ENCODE measurements around the gene SPAG8.

Gene SPAG8

DNA sequence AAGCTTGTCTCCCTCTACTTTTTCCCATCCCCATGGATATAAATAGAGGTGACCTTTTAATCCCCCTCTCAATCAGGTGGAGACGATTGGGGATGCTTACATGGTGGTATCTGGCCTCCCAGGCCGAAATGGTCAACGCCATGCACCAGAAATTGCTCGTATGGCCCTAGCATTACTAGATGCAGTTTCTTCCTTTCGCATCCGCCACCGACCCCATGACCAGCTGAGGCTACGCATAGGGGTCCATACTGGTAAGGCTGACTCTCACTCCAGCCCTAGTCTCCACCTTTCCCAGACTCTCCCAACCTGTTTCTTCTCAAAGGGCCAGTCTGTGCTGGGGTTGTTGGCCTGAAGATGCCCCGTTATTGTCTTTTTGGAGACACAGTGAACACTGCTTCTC lies 3.6 kb downstream of the SPAG8 start:
- no peak for DNase-seq (ENCODE audit: low read depth in 2 of 2)

DNA sequence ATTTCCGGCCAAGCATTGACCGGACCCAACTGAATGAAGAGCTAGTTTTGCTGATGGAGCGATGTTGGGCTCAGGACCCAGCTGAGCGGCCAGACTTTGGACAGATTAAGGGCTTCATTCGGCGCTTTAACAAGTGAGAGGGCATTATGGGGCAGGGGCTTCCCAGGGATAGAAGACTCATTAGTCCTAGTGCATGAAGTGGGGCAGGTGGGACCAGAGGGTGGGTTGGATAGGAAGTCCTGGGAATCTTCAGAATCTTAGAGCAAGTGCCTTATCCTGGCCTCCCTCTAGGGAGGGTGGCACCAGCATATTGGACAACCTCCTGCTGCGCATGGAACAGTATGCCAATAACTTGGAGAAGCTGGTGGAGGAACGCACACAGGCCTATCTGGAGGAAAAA lies 6.0 kb downstream of the SPAG8 start:
- DNase-seq (ENCODE audit: low read depth in 2 of 2), result no peak

DNA sequence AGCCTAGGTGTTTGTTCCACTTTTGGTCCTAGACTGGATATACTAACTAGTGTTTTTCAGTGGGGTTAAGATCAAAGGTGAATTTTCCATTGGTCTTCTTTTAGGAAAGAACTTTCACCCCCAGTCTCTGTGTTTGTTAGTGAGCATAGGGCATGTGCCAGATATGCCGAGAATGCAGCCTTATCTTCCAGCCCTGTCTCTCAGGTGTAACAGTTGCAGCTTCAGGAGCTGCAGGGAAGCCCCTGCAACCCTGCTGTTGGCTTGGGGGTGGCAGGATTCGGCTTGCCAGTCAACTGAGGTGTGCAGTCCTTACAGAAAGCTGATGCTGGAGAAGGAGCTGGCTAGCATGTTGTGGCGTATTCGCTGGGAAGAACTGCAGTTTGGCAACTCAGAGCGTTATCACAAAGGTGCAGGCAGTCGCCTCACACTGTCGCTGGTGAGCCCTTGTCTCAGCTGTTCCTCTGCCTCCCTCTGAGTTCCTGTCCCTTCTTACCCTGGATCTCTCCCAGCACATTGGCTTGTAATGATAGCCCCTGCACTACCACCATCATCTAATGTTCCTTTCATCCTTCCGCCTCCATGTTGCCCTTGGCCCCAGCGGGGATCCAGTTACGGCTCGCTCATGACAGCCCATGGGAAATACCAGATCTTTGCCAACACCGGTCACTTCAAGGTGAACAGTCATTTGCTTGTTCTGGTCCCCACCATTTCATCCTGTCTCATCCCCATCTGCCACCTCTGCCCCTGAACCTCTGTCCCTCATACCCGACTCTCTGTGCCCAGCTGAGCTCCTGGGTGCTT lies 10.5 kb downstream of the SPAG8 start:
- DNase-seq (ENCODE audit: low read depth in 2 of 2), result no peak

DNA sequence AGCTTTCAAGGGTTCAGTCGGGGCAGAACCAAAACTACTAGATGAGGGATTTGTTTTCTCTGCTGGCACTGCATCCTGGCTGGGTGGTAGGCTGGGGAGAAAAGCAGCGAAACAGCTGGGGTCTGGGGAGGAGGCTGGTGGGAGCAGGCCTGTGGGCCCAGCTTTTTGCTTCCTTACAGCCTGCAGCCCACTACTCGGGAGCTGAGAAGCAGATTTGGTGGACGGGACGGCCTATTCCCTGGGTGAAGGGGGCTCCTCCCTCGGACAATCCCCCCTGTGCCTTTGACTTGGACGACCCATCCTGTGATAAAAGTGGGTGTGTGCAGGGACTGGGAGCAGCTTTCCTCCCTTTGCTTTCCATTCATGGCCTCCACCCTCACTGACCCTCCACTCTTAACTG lies 11.5 kb downstream of the SPAG8 start:
- DNase-seq (ENCODE audit: low read depth in 2 of 2), result no peak

DNA sequence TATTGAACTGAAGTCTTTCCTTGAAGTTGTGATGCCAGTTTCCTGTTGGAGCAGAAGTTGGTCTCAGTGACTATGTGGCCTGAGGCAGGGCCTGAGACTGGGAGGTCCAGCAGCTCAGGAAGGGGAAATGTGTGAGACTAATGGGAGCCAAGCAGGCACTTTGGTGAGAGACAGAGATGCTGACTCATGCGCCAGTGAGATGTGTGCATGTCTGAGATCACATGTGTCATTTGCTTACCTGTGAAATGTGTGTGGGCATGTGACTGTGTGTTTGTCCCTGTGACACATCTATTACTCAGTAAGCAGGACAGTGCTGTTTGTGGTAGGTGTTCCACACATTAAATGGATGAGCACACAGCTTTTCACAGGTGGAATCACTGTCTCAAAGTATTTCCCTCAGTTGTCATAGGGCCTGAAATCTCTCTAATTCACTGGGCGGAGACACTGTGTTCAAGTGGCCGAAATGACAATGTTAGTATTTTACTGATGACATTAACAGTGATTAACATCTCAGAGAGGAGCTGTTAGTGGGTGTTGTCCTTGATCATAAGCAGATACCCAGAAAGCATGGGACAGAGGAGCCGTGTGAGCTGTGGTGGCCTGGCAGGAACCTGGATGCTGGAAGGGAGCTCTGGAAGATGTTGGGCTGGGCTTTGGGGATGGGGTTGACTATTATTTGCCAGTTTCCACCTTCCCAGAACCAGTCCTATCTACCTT lies 13.2 kb downstream of the SPAG8 start:
- DNase-seq (ENCODE audit: low read depth in 2 of 2), result peak; percentile 38 to 44

DNA sequence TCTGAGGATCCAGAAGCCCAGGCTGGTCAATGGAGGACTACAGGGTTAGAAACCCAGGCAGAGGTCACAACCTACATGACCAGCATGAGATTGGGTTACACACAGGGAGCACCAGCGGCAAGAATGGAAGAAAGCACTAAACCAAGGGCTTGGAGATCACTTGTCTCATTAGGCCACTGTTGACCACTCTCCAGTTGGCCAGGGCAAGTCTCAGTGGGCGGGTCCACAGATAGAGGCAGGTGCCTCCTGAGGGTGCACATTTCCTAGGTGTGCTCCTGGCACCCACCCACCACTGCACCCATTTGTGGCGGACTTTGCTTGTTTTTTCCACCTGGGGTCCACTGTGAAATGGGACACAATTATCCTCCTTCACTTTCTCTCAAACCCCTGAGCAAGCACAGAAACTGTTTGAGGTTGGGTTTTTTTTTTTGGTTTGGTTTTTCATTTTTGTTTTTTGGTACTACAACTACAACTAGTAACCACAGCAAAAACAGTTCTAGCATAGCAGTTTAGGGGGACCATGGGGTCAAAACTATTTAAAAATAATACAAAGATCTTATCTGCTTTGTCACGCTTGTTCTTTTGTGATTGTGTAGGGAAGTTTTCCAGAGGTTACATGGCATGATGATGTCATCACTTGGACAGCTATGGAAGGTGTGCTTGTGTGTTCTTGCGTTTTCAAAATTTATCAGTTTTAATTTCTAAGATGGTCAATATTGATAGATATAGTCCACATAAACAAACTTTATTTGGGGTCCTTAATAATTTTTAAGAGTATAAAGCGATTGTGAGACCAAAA lies 14.6 kb downstream of the SPAG8 start:
- no peak for DNase-seq (ENCODE audit: low read depth in 2 of 2)

DNA sequence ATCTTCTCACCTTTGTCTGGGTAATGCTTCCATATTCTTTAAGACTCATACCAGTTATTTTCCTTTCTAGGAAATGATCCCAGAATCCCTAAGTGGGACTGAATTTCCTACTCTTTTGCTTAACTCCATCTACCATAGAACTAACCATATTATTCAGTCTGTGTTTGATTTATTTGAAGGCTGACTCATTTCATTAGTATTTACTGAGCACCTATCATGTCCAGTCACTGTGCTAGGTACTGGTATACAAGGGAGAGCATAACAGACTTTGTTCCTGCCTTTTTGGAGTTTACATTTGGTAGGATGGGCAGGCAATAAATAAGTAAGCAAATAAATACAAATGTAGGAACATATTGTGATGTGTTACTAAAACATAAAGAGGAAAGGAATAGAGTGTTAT lies 16.4 kb downstream of the SPAG8 start:
- no peak for DNase-seq (ENCODE audit: low read depth in 2 of 2)

DNA sequence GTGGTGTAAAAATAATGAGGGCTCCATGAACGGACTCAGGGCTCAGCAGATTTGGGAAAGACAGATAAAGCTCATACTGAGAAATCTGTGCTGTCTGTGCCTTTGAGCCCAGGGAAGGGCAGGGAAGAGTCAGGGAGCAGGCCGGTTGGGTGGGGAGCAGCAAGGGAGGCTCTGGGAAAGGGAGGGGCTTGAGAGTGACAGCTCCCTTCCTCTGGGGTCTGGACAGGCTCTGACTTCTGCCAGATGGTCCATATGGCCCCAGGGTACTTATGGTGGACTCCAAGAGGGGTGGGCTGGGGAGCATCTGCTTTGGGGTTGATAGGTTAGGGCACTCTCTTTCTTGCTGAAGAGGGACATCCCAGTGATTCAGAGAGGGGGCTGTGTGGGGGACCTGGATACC lies 18.6 kb downstream of the SPAG8 start:
- no peak for DNase-seq (ENCODE audit: low read depth in 2 of 2)

DNA sequence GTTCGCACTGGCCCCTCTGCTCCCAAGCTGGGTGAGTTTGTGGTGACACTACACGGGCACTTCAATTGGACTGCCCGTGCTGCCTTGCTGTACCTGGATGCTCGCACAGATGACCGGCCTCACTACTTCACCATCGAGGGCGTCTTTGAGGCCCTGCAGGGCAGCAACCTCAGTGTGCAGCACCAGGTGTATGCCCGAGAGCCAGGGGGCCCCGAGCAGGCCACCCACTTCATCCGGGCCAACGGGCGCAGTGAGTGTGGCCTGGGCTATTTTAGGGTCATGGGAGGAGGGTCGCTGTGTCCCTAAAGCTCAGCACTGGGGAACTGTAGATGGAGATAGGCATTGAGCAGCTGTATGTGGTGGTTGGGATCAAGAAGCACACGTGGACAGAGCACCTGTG lies 19.2 kb downstream of the SPAG8 start:
- DNase-seq (ENCODE audit: low read depth in 2 of 2), result no peak

DNA sequence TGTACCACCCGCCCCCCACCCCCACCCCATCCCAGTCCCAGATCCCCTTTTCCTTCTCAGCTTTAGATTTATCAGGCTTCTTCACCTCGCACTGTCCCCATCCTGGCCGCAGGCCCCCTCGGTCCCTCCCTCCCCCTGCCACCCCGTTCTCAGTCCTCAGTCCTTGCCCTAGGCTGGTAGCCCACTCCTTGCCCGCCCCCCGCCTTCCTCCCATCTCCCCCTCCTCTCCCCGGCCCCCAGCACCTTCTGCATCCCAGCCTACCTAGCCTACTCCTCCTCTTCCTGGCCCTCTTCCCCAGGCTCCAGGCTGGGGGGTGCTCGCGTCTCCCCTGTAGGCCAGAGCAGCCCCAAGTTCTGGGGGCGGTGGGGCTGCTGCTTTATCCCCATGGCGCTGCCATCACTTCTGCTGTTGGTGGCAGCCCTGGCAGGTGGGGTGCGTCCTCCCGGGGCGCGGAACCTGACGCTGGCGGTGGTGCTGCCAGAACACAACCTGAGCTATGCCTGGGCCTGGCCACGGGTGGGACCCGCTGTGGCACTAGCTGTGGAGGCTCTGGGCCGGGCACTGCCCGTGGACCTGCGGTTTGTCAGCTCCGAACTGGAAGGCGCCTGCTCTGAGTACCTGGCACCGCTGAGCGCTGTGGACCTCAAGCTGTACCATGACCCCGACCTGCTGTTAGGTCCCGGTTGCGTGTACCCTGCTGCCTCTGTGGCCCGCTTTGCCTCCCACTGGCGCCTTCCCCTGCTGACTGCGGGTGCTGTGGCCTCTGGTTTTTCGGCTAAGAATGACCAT lies 19.8 kb downstream of the SPAG8 start:
- no peak for DNase-seq (ENCODE audit: low read depth in 2 of 2)

DNA sequence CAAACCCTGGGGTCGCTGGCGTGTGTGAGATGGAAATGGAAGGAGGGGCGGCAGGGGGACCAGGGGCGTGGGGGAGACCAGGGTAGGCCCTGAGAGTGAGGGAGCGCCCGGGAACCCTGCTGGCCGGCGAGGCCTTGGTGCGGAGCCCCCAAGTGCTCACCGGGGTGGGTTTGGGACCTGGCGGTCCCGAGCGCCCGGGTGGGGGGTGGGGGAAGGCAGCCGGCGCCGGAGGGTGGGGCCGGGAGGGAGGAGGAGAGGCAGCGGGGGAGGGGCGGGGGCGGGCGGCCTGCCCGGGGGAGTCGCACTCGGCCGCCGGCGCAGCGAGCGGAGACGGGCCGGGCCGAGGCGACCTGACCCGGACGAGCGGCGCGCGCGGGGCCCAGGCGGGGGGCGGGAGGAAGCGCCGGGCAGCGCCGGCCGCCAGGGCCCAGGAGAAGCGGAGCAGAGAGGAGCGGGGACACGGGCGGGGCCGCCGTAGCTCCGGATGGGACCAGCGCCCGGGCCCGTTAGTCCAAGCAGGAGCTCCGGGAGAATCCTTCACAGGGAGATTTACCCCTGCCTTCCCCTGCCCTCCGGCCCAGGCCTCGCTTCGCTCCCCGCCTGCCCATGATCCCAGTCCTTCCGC lies 20.7 kb downstream of the SPAG8 start, which contains the start of gene NPR2:
Gene NPR2, plus strand, starts transcription at position 295 of the 625 bp plus-strand sequence. CDS start 818 bp downstream, outside the sequence.
- no peak for DNase-seq (ENCODE audit: low read depth in 2 of 2)

DNA sequence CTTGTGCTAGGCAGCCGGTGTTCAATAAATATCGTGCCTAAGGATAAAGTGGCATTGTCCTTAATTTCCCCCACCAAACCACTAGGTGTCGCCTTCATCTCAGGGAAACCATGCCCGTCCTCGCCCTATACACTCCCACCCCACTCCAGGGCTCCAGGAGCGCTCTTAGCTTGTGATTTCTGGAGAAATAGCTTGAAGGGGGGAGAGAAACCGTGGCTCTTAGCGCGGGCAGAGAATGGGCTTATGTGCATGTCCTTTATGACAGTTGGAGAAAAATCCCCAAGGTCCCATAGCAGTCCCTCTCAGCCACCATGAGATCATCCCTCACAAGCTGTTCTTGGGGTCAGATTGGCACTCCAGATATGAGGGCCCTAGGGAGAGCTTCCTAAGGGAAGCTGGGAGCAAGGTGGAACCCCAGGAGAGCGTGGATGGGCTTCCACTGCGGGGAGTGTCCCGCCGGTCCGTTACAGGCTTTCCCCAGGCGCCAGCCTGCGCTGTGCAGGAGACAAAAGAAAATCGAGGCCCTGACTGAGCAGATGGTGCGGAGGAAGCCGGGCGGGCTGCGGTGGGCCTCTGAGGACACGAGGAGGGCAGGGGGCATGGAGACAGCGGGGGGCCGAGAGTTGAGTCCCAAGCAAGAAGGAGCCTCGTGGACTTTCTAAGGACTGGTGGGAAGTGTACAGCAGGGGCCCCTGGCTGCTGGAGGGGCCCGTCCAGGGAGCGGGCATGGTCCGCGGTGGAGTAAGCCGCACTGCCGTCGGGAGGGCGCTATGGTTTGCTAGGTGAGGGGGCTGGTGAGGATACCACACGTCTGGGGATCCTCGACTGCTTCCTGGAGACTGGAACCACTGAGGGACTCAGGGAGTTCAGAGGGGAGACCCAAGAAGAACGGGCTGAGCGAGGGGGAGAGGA lies 21.4 kb downstream of the SPAG8 start:
- peak; percentile 27 to 33 for DNase-seq (ENCODE audit: low read depth in 2 of 2)

DNA sequence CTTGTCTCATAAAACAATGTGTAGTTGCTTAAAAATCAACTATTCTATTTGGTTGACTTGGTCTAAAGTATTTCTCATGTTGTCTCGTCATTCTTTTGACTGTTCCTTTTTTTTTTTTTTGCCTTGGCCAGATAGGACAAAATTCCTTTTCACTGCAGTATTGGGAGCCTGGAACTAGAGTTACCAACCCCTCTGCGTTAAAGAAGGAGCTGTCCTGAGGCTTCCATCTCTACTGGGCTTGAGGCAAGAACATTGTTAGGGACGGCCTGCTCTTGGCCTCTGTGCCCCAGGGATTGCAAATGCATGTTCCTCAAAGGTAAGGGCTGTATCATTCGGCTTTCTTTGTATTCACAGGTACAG lies 22.1 kb downstream of the SPAG8 start:
- DNase-seq (ENCODE audit: low read depth in 2 of 2), result no peak

DNA sequence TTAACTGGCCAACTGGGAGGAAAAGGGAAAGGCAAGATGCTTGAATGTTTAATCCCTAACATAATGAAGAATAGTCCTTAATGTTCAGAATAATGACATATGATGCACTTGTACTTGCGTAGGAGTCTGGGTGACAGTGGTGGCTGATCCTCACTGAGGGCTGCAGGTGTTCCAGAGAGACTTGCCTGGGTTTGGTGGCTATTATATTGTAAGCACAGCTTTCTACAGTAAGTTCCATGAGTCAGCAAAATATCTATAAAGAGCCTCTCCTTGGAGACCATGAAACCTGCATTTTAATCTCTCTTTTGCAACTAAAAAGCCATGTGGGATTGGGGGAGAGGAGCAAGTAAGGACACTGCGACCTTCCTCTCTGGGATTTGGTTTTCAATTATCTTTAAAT lies 22.5 kb downstream of the SPAG8 start:
- DNase-seq (ENCODE audit: low read depth in 2 of 2), result no peak

DNA sequence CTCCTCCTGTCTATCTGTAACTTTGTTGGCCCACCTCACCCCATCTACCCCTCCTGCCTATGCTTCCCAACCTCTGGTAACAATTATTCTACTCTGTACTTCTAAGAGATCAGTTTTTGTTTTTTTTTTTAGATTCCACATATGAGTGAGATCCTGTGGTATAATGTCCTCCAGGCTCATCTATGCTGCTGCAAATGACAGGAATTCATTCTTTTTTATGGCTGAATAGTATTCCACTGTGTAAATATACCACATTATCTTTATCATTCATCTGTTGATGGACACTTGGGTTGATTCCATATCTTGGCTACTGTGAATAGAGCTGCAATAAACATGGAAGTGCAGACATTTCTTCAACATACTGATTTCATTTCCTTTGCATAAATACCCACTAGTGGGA lies 28.6 kb downstream of the SPAG8 start:
- DNase-seq (ENCODE audit: low read depth in 2 of 2), result no peak

DNA sequence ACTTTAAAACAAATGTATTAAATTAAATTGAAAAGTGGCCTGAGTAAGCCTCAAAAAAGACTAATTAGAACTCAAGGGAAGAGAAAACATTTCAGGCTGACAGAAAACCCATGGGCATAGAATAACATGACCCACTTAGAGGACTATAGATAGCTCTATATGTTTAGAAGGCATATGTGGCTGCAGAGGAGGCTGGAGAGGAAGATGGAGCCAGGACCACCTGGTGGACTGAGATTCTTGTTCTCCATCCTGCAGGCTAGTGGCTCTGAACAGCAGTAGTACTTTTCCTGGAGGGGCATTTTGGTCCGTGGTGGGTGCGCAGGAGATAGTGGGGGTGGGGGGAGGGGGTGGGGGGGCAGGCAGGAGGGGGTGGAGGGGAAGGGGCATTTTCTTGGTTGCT lies 31.0 kb downstream of the SPAG8 start:
- DNase-seq (ENCODE audit: low read depth in 2 of 2), result no peak

DNA sequence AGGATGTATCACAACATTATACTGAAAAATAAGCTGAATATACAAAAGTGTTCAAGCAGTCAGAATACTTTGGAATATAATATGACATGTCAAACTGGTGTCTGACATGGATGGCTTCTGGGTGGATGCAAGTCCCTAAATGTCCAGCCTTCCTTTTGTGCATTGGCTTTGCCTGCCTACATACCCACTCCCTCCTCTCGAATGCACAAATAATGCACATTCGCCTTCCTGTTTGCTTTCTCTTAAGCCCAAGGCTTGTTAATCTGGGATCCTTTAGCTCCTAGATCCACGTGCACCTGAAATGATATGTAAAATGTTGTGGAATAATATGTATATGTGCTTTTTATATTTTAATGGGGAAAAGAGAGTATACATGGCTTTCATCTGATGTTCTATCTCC lies 33.6 kb downstream of the SPAG8 start:
- no peak for DNase-seq (ENCODE audit: low read depth in 2 of 2)

DNA sequence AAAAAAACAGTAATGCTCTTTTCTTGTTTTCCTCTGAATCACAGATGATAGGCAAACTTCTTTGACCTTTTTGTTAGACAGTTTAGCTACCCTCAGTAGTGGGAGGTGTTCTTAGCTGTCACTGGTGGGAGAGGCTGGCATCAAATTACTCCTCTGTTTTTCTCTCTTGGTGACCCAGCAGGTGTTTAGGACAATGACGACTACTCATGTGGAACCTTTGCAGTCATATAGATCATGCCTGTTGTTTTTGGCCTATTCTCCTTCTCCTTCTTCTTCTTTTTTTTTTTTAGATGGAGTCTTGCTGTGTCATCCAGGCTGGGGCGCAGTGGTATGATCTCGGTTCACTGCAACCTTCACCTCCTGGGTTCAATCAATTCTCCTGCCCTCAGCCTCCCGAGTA lies 36.0 kb downstream of the SPAG8 start:
- no peak for DNase-seq (ENCODE audit: low read depth in 2 of 2)

DNA sequence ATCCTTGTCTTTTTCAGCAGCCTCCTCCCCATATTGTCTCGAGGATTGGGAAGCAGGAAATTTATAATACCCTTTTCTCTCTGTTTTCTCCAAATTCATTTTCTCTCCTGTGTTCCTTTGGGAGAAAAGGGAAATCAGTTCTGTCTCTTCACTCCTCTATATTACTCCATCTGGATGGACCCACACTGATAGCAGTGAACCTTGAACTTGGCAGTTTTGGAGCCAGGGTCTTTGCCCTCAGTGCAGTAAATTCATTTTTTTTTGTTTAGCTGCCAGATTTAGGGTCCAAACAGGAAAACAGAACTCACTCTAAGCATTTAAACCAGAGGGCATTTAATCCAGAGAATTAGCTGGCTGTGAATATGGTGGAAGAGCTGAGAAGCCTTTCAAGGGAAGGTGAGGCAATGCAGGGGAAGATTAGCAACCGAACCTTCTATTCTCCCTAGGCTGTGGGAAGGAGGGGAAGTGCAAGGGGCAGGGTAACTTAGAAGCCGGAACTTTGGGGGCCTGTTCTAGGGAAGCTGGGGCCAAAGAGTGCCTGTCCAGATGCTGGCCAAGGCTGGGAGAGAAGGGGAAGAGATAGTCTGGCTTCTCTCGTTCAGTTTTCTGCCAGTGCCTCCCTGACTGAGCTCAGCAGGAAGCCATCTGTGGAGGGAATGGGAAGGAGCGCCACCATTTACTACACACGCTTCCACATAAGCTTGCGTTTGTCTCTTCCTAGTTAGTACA lies 37.0 kb downstream of the SPAG8 start:
- no peak for DNase-seq (ENCODE audit: low read depth in 2 of 2)

DNA sequence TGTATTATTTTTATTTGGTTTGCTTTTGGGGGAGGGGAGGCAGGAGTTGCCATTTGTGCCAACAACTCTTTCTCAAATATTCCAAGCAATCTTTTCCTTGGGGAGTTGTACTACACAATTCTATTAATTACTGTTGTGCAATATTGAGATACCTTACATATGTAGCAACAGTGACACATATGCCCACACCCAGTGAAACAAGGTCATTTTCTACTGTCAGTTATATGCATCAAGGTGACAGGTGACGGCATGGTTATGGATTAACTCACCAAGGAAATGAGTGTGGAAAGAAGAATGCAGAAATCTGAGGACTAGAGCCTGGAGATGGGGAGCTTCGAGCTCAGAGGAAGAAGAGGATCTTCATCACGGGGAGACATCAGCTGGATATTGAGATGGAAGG lies 40.1 kb downstream of the SPAG8 start:
- DNase-seq (ENCODE audit: low read depth in 2 of 2), result no peak
